Endothelial cell of umbilical vein (primary cell): ENCODE data around the gene SCNN1B. TPM values are rescaled to one million over a fixed set of nuclear protein-coding genes. Genes with fewer than 3 reads are reported as not detected.

ENCODE experiments used
- BruUV-seq: library from RNA; stranded (reverse); fragments of 400-500 nt; replicated peaks from 2 replicates; lab custom pipeline; 2021; lab: Mats Ljungman, UMichigan
- CTCF ChIA-PET: fragments of 300-600, 350-600 bp; sonication (Branson Sonifier 250); formaldehyde crosslinking; loops from one replicate; lab custom pipeline; 2021; ENCODE audit warnings: antibody characterized with exemption, inconsistent platforms; lab: Charles Lee
- POLR2A ChIA-PET: fragments of 300-600, 350-600 bp; sonication (Branson Sonifier 250); formaldehyde crosslinking; loops from one replicate; lab custom pipeline; 2021; ENCODE audit warnings: antibody characterized with exemption, inconsistent platforms; lab: Charles Lee
- DNase-seq: peaks from one replicate; pipeline ENCODE4 v3.0.0-alpha.2; 2011; ENCODE audit warnings: low read depth, low spot score
- FAIRE-seq: peaks from 2 replicates; lab custom pipeline; 2011; peaks lifted over from hg19 to GRCh38; lab: Jason Lieb, UNC
- H2AFZ ChIP-seq: 2 replicates; pipeline ENCODE4 v1.6.0; 2012; ENCODE audit warnings: low read depth, low read length, control low read depth, inconsistent platforms
- H3K27ac ChIP-seq: 2 replicates; pipeline ENCODE4 v1.5.1; 2011; ENCODE audit warnings: low read depth, mild to moderate bottlenecking, control low read depth, low read length, moderate library complexity; ENCODE audit not compliant: insufficient read depth
- H3K27me3 ChIP-seq, 2 experiments: 2 replicates each; pipeline versions ENCODE4 v1.6.0 to v1.6.1; 2011; ENCODE audit warnings: low read length in 2 of 2, mixed read lengths in 1 of 2; ENCODE audit not compliant: control insufficient read depth in 2 of 2, insufficient read depth in 2 of 2
- H3K36me3 ChIP-seq, 2 experiments: 2 replicates in 1 of 2; 3 replicates in 1 of 2; pipeline ENCODE4 v1.5.1; 2011; ENCODE audit warnings: low read length in 2 of 2, mild to moderate bottlenecking in 1 of 2, moderate library complexity in 1 of 2; ENCODE audit not compliant: control insufficient read depth in 2 of 2, insufficient read depth in 2 of 2; ENCODE audit errors: extremely low read depth in 1 of 2
- H3K4me1 ChIP-seq: 3 replicates; pipeline ENCODE4 v1.5.1; 2011; ENCODE audit warnings: mild to moderate bottlenecking, low read length; ENCODE audit not compliant: control insufficient read depth, insufficient read depth; ENCODE audit errors: extremely low read depth
- H3K4me2 ChIP-seq: 2 replicates; pipeline ENCODE4 v1.6.1; 2011; ENCODE audit warnings: low read length, control low read depth, mixed read lengths; ENCODE audit not compliant: insufficient read depth
- H3K4me3 ChIP-seq, 3 experiments: fragments of 200-600 bp in 1 of 3; sonication (generic), shearing (Covaris generic) in 1 of 3; replicated peaks in 1 of 3; 2 replicates each; pipeline ENCODE4 v1.5.1; 2011 to 2016; ENCODE audit warnings: control low read depth in 3 of 3, low read length in 3 of 3, mild to moderate bottlenecking in 2 of 3, inconsistent platforms in 1 of 3, low read depth in 1 of 3, moderate library complexity in 1 of 3; ENCODE audit not compliant: insufficient read depth in 1 of 3
- H3K79me2 ChIP-seq: 2 replicates; pipeline ENCODE4 v1.6.0; 2012; ENCODE audit warnings: low read length, inconsistent platforms; ENCODE audit not compliant: control insufficient read depth, insufficient read depth
- H3K9ac ChIP-seq: replicated peaks from 2 replicates; pipeline ENCODE3; 2011; ENCODE audit warnings: low read length, control low read depth; ENCODE audit not compliant: insufficient read depth; ENCODE audit errors: extremely low read depth
- H3K9me1 ChIP-seq: replicated peaks from 3 replicates; pipeline ENCODE4 v1.6.0; 2011; ENCODE audit warnings: mild to moderate bottlenecking, low read length; ENCODE audit not compliant: control insufficient read depth, insufficient read depth; ENCODE audit errors: extremely low read depth
- H3K9me3 ChIP-seq: replicated peaks from 2 replicates; pipeline ENCODE4 v1.5.1; 2012; ENCODE audit warnings: low read length, inconsistent platforms; ENCODE audit not compliant: control insufficient read depth, insufficient read depth
- H4K20me1 ChIP-seq: replicated peaks from 2 replicates; pipeline ENCODE3; 2011; ENCODE audit warnings: mild to moderate bottlenecking, low read length; ENCODE audit not compliant: control insufficient read depth, insufficient read depth; ENCODE audit errors: extremely low read depth
- CTCF ChIP-seq, 2 donors: IDR thresholded peaks; 1 replicate in 1 of 2; 2 replicates in 1 of 2; pipeline ENCODE4 v1.5.1; 2011; ENCODE audit warnings: low read length in 2 of 2, mild to moderate bottlenecking in 2 of 2, moderate library complexity in 2 of 2, control low read depth in 1 of 2, inconsistent platforms in 1 of 2, low read depth in 1 of 2; ENCODE audit not compliant: insufficient read depth in 1 of 2; ENCODE audit errors: extremely low read depth in 1 of 2
- EZH2 ChIP-seq: IDR thresholded peaks from 2 replicates; pipeline ENCODE4 v1.6.1; 2012; ENCODE audit warnings: borderline replicate concordance, low read depth, mild to moderate bottlenecking, moderate library complexity, low read length, inconsistent platforms; ENCODE audit not compliant: severe bottlenecking
- FOS ChIP-seq: IDR thresholded peaks from 2 replicates; pipeline ENCODE4 v1.6.1; 2011; ENCODE audit warnings: mild to moderate bottlenecking, low read length, moderate library complexity, borderline replicate concordance; ENCODE audit not compliant: insufficient read depth
- GATA2 ChIP-seq: IDR thresholded peaks from 2 replicates; pipeline ENCODE4 v1.7.0; 2011; ENCODE audit warnings: low read depth, mild to moderate bottlenecking, moderate library complexity, mixed read lengths, low read length; ENCODE audit not compliant: insufficient read length, insufficient read depth
- JUN ChIP-seq: IDR thresholded peaks from 2 replicates; pipeline ENCODE4 v1.6.1; 2011; ENCODE audit warnings: borderline replicate concordance, low read depth; ENCODE audit not compliant: insufficient read length, insufficient read depth
- MAX ChIP-seq: IDR thresholded peaks from 2 replicates; pipeline ENCODE4 v1.6.1; 2011; ENCODE audit not compliant: insufficient read depth, insufficient read length
- MYC ChIP-seq: IDR thresholded peaks from one replicate; pipeline ENCODE4 v1.6.1; 2011; ENCODE audit warnings: mild to moderate bottlenecking, low read depth, low read length
- POLR2A ChIP-seq: IDR thresholded peaks from 2 replicates; pipeline ENCODE4 v1.6.1; 2012; ENCODE audit warnings: low read depth, mild to moderate bottlenecking, control low read depth, low read length
- POLR2AphosphoS5 ChIP-seq: IDR thresholded peaks from 2 replicates; pipeline ENCODE4 v1.6.1; 2012; ENCODE audit warnings: low read depth, mild to moderate bottlenecking, control low read depth, low read length, moderate library complexity; ENCODE audit not compliant: insufficient read depth
- dilution Hi-C: fragments of 300-500 bp; cut with MboI; formaldehyde crosslinking; loops from one replicate; pipeline ENCODE4 v1.15.0; 2019; ENCODE audit warnings: low sequenced_read_pairs; ENCODE audit not compliant: extremely low pct_ligation_motif_present
- intact Hi-C: fragments of 100-400 bp; cut with micrococcal nuclease; formaldehyde crosslinking; loops from one replicate; pipeline ENCODE4 v1.10.0; 2022
- polyA plus RNA-seq, 4 experiments: library from polyadenylated mRNA; depleted of rRNA in 3 of 4; stranded (reverse) in 3 of 4; unstranded in 1 of 4; fragments of >200 nt; gene quantifications; 2 replicates each; pipeline versions ENCODE4 v1.2.1 to v1.2.3, GENCODE V29; 2011 to 2012; ENCODE audit warnings: missing spikeins in 1 of 4
- total RNA-seq: library from RNA; stranded (reverse); gene quantifications from 2 replicates; pipeline ENCODE4 v1.2.3, GENCODE V29; 2021

SCNN1B gene
- total and polyA plus RNA-seq, 2 donors (not counting 3 experiments of a cell fraction or from before 2014, with no cell fraction given) = not detected

GRCh38 chr16:23324727-23325126 lies 22.6 kb downstream of the SCNN1B start:
- H2AFZ ChIP-seq = no peak overlapping the region
- no peak for FAIRE-seq
- TF ChIP-seq CTCF (IDR thresholded peaks at IDR 0.05; ENCODE audit: extremely low read depth in 1 of 2, insufficient read depth in 1 of 2, low read depth in 1 of 2, low read length in 2 of 2) = no peak
- no peak for TF ChIP-seq JUN
- no peak for TF ChIP-seq MYC
- no peak for TF ChIP-seq POLR2A
- no peak for TF ChIP-seq EZH2
- no peak for TF ChIP-seq FOS
- no peak for TF ChIP-seq GATA2
- TF ChIP-seq POLR2AphosphoS5 = no peak
- TF ChIP-seq MAX = no peak
- DNase-seq = no peak
- no peak overlapping the region for H3K27ac ChIP-seq
- H3K79me2 ChIP-seq = no peaks in the 10 kb centered on the region
- CTCF ChIA-PET = interaction anchor here (1.4 kb wide), 1 partner anchor 110 kb away, joined by 4 read pairs; no protein-coding TSS in a partner anchor
- no peaks in the 10 kb centered on the region for H3K4me1 ChIP-seq
- BruUV-seq = no TSS peak
- dilution Hi-C loops = no loop called here
- POLR2A ChIA-PET = no interaction called here
- H3K4me2 ChIP-seq = no peak overlapping the region
- H3K36me3 ChIP-seq = no peaks in the 10 kb centered on the region
- H4K20me1 ChIP-seq = no peaks in the 10 kb centered on the region
- intact Hi-C loops = no loop called here
- H3K27me3 ChIP-seq = no peaks in the 10 kb centered on the region
- H3K9me1 ChIP-seq = no peaks in the 10 kb centered on the region
- H3K4me3 ChIP-seq = no peak overlapping the region
- no peak overlapping the region for H3K9ac ChIP-seq
- no peaks in the 10 kb centered on the region for H3K9me3 ChIP-seq
